ENCODE results near the gene NPPC.
"Not testable (repeated sequence)": the region's sequence is repeated elsewhere in the genome, so short reads cannot be mapped to it uniquely, and the experiment has no call there.

Gene NPPC, protein sequence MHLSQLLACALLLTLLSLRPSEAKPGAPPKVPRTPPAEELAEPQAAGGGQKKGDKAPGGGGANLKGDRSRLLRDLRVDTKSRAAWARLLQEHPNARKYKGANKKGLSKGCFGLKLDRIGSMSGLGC

GRCh38 chr2:231926180-231926741 lies at the start of gene NPPC:
Gene NPPC, minus strand, starts transcription at chr2:231926396. Its CDS starts 147 bp downstream, at chr2:231926249.
- DNase-seq, result peak; percentile 74

- DNase-seq, result no peak
These were observed 48.8 kb upstream of the NPPC start for GRCh38 chr2:231975001-231975400.

GRCh38 chr2:231970461-231970860 lies 44.3 kb upstream of the NPPC start:
- no peak for DNase-seq

GRCh38 chr2:231968820-231969219 lies 42.6 kb upstream of the NPPC start:
- no peak for DNase-seq

DNA sequence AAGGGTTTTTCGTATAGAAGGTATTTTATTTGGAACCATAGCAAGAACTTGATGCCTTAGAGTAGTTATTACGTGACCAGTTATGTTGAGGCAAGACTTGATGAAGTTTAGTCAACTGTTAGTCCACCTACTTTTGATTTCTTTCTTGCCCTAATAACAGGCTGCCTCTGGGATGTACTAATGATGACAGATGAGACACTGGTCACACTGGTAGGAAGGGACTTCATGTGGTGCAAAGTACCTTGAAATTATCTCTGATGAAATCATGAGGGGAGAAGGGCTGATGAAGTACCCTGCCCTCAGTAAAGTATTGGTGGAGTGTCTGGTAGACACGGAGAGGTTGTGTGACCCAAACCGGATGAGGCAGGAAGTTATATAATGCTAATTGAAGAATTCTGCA lies 40.7 kb upstream of the NPPC start:
- DNase-seq, result no peak

- no peak for DNase-seq
These were observed 38.9 kb upstream of the NPPC start for GRCh38 chr2:231965102-231965501.

- DNase-seq, result peak; percentile 76
These were observed 35.4 kb upstream of the NPPC start, which contains the start of gene DIS3L2 for GRCh38 chr2:231961349-231962166. Gene DIS3L2, plus strand, starts transcription at chr2:231961713. Its CDS starts 53,215 bp downstream, at chr2:232014928.

DNA sequence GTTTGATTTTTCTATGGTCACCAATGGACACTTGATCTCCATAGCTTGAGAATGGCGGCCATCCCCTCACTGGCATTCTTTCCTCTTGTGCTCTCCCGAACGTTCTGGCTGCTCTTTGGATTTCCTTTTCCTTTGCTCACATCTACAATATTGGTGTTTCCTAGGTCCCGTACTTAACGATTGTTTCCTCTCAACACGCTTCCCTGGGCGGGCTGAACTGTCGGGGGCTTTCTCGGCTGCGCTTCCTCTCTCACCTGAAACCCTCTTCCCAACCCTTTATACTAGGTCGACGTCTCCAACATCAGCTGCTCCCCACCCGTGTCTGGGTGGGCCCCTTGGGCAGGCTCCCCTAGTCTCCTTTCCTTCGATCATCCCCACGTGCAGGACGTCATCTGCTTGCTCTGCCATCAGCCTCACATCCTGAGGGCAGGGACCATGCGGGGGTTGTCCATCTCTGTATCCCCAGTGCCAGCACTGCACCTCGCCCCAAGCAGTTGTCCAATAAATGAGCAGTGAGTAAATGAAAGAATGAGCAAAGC lies 34.7 kb upstream of the NPPC start:
- DNase-seq, result no peak

DNA sequence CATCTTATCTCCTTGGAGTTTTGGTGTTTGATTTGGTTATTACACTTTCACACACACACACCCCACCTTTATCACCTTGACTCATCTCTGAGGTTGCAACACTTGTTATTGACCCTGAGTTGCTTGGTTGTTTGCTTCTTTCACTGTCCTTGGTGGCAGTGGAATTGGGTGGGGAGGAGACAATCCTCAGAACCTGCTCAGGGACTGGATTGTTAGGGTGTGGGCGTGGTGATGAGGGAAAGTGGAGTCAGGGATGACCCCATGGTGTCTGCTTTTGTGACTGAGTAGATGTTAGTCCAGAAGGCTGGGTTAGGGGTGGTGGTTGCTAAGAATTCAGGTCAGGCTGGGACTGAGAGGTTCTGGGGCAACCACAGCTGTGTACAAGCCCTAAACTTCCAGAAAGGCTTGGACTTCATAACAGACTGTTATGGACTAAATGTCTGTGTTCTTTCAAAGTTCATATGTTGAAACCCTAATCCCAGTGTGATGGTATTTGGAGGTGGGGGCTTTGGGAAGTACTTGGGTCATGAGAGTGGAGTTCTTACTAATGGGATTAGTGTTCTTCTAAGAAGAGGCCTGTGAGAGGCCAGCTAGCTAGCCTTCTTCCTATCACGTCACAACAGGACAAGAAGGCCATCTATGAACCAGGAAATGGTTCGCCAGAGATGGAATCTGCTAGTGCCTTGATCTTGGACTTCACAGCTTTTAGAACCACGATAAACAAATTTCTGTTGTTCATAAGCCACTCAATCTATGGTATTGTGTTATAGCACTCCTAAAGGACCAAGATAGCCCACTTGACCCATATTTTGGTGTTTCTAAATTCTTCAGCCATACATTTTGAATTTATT lies 31.9 kb upstream of the NPPC start:
- DNase-seq, result no peak

GRCh38 chr2:231955758-231956472 lies 29.7 kb upstream of the NPPC start:
- DNase-seq, result no peak

DNA sequence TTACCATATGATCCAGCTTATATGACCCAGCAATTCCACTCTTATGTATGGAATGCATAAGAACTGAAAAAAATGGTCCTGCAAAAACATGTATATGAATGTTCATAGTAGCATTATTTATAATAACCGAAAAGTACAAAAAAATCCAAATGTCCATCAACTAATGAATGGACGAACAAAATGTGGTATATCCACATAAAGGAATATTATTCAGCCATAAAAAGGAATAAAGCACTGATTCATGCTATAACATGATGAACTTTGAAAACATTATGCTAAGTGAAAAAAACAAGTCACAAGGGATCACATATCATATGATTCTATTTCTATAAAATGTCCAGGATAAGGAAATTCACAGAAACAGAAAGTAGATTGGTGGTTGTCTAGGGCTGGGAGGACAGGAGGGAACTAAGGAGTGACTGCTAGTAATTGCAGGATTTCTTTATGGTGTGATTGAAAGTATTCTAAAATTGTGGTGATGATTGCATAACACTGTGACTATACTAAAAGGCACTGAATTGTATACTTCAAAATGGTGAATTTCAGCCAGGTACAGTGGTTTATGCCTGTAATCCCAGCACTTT lies 25.3 kb upstream of the NPPC start:
- DNase-seq, result no peak

DNA sequence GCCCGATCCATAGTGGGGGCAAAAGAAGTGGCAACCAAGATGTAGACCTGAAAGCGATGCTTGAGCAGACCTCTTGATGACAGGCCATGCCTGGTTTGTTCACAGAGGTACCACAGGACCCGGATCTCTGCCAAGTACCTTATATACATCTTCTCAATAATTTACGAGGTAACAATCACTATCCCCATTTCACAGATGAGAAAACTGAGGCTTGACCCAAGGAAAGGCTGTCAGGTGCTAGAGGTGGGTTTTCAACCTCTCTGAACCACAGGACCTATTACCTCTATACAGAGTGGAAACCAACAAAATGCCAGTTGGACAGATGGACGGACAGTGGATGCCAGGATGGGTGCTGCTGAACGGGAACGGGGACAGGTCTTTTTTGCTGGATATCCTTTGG lies 21.5 kb upstream of the NPPC start:
- DNase-seq, result no peak

DNA sequence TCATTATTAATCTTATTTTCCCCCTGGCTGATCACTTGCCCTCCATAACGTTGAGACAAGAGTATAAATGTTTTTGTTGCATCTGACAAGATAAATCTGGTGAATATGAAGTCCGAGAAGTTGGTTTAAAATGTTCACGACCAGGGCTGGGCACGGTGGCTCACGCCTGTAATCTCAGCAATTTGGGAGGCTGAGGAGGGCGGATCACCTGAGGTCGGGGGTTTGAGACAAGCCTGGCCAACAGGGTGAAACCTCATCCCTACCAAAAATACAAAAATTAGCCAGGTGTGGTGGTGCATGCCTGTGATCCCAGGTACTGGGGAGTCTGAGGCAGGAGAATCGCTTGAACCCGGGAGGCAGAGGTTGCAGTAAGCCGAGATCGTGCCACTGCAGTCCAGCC lies 20.9 kb upstream of the NPPC start:
- DNase-seq, result not testable (repeated sequence)

GRCh38 chr2:231946241-231946814 lies 20.1 kb upstream of the NPPC start:
- no peak for DNase-seq

DNA sequence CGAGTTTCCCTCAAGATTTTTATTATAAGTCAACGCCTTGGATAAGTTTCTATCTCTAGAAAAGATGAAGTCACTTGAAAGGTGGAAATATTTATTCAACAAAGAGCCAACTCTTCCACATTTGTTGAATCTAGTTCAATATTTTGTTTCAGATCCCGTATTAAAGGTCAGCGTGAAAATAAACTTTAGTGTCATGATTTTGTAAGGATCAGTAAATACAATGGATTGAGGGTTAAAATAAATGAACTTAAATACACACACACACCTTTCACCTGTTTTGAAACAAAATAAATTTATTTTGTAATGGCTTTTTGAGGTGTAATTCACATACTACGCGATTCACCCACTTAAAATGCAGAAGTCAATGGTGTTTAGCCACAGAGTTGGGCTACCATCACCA lies 16.0 kb upstream of the NPPC start:
- DNase-seq, result no peak

DNA sequence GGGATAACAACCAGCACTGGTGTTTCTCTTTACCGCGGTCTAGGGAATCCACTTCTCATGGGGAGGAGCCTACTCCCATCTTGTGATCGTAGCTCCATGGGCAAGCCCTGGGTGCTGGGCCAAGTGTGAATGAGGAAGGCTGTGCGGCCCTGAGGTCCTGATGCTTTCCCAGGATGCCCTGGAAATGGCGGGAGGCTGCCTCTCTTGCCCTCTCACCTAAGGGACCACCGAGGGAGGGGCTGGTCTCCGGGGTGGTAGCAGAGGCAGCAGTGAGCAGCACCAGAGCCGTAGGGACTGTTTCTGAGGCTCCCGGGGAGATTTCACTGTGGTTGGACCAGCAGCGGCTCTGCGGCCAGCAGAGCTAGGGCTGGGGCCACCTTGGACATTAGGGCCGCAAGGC lies 15.5 kb upstream of the NPPC start:
- DNase-seq, result no peak

DNA sequence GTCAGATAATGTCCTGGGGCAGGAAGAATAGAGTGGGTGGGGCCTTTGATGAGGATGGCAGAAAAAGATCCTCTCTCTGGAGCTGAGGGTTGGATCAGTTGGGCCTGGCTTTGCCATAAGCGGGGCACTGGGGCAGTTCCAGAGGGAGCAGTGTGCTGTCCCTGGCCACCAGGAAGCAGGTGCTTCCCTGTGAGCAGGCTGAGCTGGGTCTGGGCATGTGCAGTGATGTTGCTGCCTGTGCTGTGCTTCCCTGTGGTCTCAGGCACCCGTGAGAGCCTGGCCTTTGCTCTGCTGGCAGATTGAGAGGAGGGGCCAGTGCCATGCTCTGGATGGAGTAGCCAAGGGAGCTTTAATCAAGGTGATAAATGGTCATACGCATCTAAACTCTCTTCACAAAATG lies 14.6 kb upstream of the NPPC start:
- no peak for DNase-seq

DNA sequence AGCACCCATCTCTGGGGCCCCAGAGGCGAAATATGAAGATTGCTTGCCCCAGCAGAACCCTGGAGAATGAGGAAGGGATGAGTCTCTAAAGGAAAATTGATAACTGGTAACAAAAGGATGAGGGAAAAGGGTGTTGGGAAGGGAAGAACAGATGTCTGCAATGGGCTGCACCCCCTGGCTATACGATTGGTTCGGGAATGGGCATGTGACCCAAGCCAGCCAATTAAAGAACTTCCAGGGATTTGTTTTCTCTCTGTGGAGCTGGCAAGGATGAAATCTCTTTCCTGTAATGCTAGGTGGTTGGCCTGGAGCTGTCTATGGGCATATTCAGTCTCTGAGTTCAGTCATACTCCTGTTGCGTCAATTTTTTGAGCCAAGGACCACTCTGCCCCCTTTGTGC lies 12.8 kb upstream of the NPPC start:
- DNase-seq, result no peak

DNA sequence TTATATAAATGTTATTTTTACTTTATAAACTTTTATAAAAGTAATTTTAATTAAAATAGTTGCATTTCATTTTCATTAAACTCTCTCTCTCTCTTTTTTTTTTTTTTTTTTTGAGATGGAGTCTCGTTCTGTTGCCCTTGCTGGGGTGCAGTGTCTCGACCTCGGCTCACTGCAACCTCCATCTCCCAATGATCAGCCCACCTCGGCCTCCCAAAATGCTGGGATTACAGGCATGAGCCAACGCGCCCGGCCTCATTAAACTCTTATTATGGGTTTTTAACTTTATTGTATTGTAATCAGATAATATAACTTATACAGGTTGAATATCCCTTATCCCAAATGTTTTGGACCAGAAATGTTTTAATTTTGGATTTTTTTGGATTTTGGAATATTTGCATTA lies 10.9 kb upstream of the NPPC start:
- DNase-seq, result no peak

GRCh38 chr2:231936491-231936890 lies 10.3 kb upstream of the NPPC start:
- DNase-seq, result no peak

DNA sequence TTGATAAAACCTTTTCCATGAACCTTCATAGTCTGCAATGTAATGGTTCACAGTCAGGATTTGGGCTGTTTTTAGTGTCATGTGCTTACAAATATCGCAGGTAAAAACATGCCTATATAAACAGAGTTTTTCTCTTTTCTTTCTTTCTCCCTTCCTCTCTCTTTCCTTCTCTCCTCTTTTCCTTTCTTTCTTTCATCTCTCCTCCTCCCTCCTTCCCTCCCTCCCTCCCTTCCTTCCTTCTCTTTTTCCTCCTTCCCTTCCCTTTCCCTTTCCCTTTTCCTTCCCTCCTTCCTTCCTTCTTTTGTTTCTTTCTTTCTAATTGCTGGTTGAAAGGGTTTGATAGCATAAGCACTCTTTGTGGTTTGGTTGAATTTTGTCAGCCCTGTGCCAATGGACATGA lies 9.6 kb upstream of the NPPC start:
- no peak for DNase-seq

- DNase-seq, result no peak
These were observed 9.0 kb upstream of the NPPC start for GRCh38 chr2:231935207-231935524.
